IPS DF 4.7 (cell line): Measurements from ENCODE around the gene FNIP2.

Source experiments
- DNase-seq: peaks from one replicate; pipeline ENCODE4 v3.0.0-alpha.2; 2013; ENCODE audit warnings: low spot score; ENCODE audit errors: extremely low read depth

FNIP2 gene

GRCh38 chr4:158762553-158762952 lies 6.3 kb upstream of the FNIP2 start:
- no peak for DNase-seq

DNA sequence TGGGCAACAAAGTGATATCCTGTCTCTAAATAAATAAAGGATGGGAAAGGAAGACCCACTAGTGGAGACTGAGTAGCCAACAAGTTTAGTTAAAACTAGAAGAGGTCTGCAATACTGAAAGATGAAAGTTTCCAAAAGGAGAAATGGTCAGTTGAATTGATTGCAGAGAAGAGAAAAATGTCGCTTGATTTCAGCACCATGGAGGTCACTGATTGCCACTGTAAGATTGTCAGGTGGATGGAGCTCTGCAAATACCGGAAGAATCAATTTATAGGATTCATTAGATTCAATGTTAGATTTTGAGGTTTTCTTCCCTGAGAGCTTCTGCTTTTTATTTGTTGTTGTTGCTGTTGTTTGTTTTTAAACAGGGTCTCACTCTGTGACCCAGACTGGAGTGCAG lies 5.4 kb upstream of the FNIP2 start:
- no peak for DNase-seq

DNA sequence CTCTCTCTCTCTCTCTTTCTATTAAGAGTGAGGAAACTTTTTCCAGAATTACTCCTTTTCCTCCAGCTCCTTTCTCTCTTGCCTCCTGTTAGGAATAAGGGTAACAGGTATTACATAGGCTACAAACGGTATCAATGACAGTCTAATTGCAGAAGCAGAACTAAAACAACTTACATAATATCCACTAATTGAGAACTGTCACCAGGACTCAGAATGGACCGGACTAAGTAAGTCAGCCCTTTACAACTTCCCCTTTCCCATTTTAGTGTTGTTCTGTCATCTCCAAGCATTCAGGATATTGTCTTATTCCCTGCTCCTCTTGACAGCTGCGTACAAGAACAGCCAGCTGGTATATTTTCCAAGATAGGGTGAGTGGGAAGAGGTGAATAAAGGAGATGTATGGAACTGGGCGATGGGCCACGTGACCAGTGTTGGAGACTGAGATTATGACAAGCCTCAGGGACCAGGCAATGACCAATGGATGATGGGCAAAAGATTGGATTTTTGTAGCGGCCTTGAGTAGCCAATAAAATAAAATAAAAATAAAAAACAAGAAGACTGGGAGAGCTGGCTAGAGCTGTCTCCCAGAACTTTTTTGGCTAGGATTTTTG lies 2.3 kb upstream of the FNIP2 start:
- no peak for DNase-seq

GRCh38 chr4:158767451-158767850 lies 1.4 kb upstream of the FNIP2 start:
- no peak for DNase-seq

- DNase-seq: no peak
Observed at GRCh38 chr4:158769175-158769921, 522 bp downstream of the FNIP2 start.

DNA sequence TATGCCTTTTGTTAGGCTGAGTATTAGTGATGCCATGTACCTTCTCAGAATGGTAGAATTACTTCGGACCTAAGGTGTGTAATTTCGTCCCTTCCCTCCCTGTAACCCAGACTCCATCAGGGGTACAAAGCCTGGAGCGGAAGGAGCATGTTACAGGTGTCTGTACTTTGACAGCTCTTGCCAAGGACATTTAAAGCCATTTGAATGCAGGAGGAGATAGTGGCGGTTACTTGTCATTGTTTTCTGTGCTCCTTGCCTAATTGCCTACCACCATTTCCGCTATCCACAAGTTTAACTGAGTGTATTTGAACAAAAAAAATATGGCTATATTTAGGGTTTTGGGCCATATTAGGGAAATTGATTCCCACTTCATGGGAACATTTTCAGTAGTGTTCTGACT lies 1.8 kb downstream of the FNIP2 start:
- no peak for DNase-seq

- no peak for DNase-seq
Observed at GRCh38 chr4:158771776-158772175, 3.0 kb downstream of the FNIP2 start.

DNA sequence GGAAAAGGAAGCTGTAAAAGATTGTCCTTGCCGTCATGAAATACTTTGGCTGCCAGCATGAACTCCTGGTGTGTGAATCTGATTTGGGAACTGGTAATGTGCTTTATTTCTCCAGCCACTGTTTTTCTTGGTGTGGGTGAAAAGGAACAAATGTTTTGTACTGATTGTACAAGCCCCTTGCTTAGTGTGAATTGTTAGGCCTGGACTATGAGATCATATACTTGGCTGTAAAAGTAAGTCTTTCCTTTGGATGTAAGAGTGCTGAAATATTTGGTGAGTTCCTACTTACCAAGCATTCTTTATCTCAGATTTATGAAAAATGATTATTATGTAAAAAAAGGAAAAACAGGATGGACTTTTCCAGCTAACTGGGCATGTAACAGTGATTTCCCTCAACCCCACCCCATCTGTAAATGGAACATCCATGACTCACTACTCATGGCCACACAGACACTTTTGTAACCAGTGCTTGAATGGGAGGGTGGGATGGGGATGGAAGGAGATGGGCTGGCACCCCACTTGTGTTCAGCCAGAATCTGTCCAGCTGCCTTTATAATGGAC lies 6.3 kb downstream of the FNIP2 start:
- no peak for DNase-seq

GRCh38 chr4:158776106-158776505 lies 7.3 kb downstream of the FNIP2 start:
- DNase-seq: no peak

DNA sequence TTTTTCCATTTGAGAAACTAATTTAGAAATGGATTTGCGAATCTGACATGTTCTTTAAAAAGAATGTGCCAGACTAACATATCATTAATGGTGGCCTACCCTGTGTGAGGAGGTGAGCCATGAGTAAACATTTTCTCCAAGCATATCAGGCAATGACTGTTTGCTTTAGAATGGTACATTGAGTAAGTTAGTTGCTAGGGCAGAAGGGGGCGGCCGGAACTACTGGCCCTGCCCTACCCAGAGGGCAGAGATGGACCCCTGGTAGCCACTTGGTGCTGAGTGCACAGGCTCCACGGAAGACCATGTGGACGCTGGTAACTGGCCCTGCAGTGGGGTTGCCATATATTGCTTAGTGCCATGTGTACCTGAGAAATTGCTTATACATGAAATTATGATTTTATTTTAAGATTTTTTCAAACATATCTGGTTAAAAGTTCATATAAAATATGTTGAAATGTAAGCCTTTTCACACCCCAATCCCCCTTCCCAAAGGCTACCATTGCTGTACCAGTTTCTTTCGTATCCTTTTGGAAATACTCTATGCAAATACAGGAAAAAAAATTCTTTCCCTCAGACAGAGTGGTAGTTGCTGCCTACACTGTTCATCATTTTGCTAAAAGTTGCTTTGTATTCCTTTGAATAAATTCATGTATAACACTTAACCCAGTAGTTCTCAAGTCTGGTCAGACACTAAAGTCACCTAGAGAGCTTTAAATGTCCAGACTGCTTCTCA lies 8.8 kb downstream of the FNIP2 start:
- no peak for DNase-seq

- DNase-seq: no peak
Observed at GRCh38 chr4:158778156-158778711, 9.4 kb downstream of the FNIP2 start.

GRCh38 chr4:158778712-158779111 lies 9.9 kb downstream of the FNIP2 start:
- DNase-seq: no peak

DNA sequence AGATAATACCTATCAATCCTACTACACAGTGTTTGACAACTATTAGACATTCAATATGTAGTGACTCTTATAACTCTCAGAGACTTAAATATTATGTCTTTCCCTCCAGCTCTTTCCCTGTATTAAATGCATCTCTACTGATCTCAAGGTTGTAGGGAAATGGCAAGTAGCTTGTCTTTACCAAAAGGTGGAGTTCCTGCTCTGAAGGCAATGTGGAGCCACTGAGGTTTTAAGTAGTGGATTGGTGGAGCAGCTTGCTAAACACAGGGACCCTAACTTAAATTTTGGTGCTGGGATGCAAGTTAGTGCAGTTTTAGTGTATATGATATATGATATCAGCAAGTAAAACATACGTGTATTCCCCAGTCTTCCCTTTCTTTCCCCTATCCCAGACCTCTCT lies 13.1 kb downstream of the FNIP2 start:
- DNase-seq: no peak

DNA sequence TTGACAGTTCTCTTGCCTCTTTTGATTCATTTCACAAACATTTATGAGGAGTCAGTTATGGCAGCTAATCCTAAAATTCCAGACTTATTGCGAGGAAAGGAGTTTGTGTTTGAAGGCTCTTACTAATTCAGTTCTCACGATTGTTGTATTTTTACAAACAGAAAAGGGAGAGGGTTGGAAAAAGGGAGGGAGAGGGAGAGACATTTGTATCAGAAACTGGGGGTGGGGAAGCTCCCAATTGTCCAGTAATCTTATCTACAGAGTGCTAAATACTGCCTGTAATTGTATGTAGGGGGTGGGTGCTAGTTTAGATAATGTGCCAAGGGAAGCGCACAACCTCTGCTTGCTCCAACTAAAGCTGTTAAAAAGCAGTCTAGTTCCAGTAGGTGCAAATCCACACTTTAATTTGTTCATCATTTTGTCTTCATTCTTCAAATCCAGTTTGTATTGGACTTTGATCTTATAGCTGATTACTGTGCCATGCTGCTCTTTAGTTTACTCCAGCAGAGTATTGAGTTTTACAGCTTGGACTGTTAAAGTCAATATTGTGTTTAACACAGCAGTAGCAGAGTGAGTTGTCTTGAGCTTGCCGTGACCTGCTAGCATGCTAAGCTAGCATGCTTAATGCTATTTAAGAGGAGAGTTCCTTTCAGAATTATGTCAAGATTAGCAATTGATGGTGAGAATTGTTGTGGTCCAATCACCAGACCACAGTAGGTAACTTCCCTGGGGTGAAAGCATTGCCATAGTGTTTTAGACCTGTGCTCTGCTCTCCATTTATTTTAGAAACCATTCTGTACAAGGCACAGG lies 13.9 kb downstream of the FNIP2 start:
- no peak for DNase-seq

- no peak for DNase-seq
Observed at GRCh38 chr4:158783785-158784184, 15.0 kb downstream of the FNIP2 start.

DNA sequence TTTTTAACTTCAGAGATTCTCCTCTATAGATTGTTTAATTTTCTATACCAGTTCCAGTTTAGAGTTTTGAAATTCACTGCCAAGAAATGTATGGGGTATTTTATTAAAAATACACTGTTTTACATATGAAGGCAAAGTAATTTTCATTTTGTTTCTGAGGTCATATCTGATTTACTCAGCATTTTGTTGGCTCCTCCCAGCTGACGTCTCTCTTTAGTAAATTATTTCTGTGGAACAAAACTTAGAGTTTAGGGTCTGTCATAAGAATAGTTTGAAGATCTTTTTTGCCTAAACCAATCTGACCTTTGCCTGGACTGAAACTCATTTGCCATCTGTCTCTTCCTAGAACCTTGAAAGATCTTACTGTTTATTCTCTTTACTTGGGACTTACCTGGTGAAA lies 16.9 kb downstream of the FNIP2 start:
- no peak for DNase-seq

DNA sequence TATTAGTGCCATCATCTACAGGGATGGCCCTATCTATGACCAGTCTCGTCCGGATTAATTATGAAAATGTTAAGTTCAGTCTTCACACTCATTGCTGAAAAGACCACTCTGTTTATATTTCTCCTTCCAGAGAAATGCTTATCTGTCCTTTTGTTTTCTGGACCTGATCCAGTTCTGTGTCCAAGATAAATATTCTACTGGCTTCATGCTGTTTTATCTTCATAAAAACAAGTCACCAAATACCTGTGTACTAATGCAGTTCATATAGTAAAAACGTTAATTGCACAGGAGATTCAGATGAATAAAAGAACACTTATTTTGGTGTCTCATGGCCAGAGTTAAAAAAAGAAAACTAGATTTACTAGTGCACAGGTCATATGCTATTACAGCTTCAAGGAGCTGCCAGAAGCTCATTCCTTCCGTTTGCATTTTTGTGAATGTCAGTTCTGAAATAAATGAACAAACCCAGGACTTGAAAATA lies 17.3 kb downstream of the FNIP2 start:
- no peak for DNase-seq

GRCh38 chr4:158786955-158787354 lies 18.1 kb downstream of the FNIP2 start:
- no peak for DNase-seq

DNA sequence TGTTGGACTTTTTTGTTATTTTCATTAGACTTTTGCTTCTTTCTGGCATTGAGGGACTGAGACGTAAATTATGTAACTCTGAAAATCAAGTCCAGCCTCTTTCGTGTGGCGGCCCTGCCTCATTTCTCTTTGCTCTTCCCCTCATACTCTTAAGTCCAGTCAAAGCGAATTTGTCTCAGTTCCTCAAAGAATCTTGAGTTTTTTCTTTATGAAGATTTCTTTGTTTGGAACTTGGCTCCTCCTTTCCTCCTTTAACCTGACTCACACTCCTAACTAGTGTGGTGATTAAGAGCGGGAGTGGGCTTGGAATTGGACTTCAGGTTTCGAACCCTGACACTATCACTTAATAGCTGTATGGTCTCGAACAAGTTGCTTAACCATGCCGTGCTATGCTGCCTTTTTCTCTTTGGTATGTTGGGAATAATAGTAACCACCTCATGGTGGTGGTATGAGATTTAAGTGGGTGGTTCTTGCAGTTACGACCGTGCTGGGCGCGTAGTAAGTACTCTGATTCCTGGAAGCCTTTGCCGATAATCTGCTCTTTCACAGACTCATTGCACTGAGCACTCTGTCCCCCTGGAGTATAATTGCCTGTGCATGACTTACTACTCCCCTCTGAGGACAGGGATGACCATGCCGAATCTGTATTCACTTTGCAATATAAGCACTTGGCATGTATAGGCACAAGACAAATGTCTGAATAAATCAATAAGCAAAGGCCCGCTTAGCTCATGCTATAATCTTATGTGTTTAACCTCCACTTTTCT lies 19.1 kb downstream of the FNIP2 start:
- no peak for DNase-seq

DNA sequence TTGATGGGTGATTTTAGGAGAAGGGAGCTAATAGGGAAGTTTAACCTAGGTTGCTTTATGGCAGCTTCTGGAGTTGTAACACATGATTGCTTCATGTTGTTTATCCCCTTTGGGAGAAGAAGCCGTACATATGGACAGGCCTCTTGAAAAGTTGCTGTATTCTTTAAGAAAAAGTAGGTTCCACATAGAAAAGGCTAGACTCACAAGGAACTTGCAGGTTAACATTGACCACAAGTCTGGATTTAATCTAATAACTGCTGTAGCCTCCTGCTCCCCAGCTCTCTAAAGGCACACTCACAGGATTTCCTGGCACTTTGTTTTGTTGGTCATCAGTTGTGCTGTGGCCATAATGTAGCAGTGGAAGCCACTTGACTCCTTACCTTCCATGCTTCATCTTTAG lies 19.7 kb downstream of the FNIP2 start:
- DNase-seq: no peak
